Upper lobe of right lung (tissue), 1 donor: ENCODE results near the gene SELENOH. TPM values are rescaled to one million over a fixed set of nuclear protein-coding genes. Genes with fewer than 3 reads are reported as not detected.

Source experiments
- ATAC-seq: fragments of 200-7000 bp; cut with Tn5 transposase; one replicate; pipeline ENCODE4 v1.9.1; 2020; ENCODE audit warnings: mild to moderate bottlenecking, moderate library complexity
- DNase-seq: peaks from one replicate; pipeline ENCODE4 v3.0.0-alpha.2; 2020
- H3K27ac ChIP-seq: fragments of 200-600 bp; one replicate; pipeline ENCODE4 v1.8.0; 2022
- H3K27me3 ChIP-seq: fragments of 200-600 bp; one replicate; pipeline ENCODE4 v1.8.0; 2022; ENCODE audit warnings: mild to moderate bottlenecking
- H3K36me3 ChIP-seq: fragments of 200-600 bp; one replicate; pipeline ENCODE4 v1.8.0; 2022
- H3K4me1 ChIP-seq: fragments of 200-600 bp; one replicate; pipeline ENCODE4 v1.8.0; 2022
- H3K4me3 ChIP-seq: fragments of 200-600 bp; one replicate; pipeline ENCODE4 v1.8.0; 2022; ENCODE audit warnings: mild to moderate bottlenecking
- H3K9me3 ChIP-seq: fragments of 200-600 bp; one replicate; pipeline ENCODE4 v1.8.0; 2022
- intact Hi-C: fragments of 100-400 bp; cut with DNase I; formaldehyde crosslinking; loops from one replicate; pipeline ENCODE4 v1.11.0; 2022
- long read RNA-seq: library from polyadenylated mRNA; unstranded; transcript quantifications from one replicate; pipeline ENCODE4 v2.0.0, GENCODE V29; 2021
- total RNA-seq: library from RNA; stranded (reverse); fragmentation: NEBNext Ultra II Directional; extraction: Animal tissue kit (Norgen Biotek cat#: 25700); gene quantifications from one replicate; pipeline ENCODE4 v1.2.1, GENCODE V29; 2021
- TF ChIP-seq, protein P1 (sequence below): fragments of 200-600 bp; IDR thresholded peaks from one replicate; pipeline ENCODE4 v1.8.0; 2022; ENCODE audit warnings: antibody characterized with exemption
- donor health status: DM: no; HTN: yes; CAD: no; lungs with severe emphysema.

The SELENOH gene
- 103 TPM for total RNA-seq
- long read RNA-seq, transcript SELENOH-204 (4 exons, 818 nt): major isoform, 42 of 54 reads
- long read RNA-seq, transcript SELENOH-207 (1 exons, 523 nt): minor isoform, 5 of 54 reads
- long read RNA-seq, partial matches to known transcripts: 0 of 54 reads
- long read RNA-seq, other reads (novel, unspliced or antisense): 1 of 54 reads

- peak within 1 kb of the TSS; percentile 92 for H3K4me3 ChIP-seq
- DNase-seq (peak; percentile 98), ATAC-seq (peak; percentile 99)
- H3K27me3 ChIP-seq: no peaks in the 10 kb centered on the region
- peaks cover 60% of the 10 kb centered on the region for H3K36me3 ChIP-seq
- peaks cover 7% of the 10 kb centered on the region for H3K4me1 ChIP-seq
- TF ChIP-seq, protein P1, sequence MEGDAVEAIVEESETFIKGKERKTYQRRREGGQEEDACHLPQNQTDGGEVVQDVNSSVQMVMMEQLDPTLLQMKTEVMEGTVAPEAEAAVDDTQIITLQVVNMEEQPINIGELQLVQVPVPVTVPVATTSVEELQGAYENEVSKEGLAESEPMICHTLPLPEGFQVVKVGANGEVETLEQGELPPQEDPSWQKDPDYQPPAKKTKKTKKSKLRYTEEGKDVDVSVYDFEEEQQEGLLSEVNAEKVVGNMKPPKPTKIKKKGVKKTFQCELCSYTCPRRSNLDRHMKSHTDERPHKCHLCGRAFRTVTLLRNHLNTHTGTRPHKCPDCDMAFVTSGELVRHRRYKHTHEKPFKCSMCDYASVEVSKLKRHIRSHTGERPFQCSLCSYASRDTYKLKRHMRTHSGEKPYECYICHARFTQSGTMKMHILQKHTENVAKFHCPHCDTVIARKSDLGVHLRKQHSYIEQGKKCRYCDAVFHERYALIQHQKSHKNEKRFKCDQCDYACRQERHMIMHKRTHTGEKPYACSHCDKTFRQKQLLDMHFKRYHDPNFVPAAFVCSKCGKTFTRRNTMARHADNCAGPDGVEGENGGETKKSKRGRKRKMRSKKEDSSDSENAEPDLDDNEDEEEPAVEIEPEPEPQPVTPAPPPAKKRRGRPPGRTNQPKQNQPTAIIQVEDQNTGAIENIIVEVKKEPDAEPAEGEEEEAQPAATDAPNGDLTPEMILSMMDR: no peak
- no peaks in the 10 kb centered on the region for H3K9me3 ChIP-seq
- peak within 1 kb of the TSS; percentile 96 for H3K27ac ChIP-seq
- intact Hi-C loops: no loop called here
These were observed at the start of gene SELENOH for GRCh38 chr11:57741132-57742086. Gene SELENOH, plus strand, starts transcription at chr11:57741491. Its CDS starts 105 bp downstream, at chr11:57741596.

DNA sequence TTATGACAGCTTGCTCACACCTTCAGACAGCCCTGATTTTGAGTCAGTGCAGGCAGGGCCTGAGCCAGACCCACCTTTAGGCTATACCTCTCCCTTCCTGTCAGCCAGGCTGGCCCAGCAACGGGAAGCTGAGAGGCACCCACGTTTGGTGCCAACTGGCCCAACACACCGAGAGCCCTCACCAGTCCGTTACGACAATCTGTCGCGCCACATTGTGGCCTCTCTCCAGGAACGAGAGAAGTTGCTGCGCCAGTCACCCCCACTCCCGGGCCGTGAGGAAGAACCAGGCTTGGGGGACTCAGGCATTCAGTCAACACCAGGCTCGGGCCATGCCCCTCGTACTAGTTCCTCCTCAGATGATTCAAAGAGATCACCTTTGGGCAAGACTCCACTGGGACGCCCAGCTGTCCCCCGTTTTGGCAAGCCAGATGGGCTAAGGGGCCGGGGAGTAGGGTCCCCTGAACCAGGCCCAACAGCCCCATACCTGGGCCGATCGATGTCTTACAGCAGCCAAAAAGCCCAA lies 42.4 kb upstream of the SELENOH start:
- ATAC-seq (peak; percentile 15), DNase-seq (no peak)
- Histone ChIP-seq H3K4me3 (no peak overlapping the region), H3K27me3 (no peaks in the 10 kb centered on the region), H3K27ac (no peak overlapping the region), H3K9me3 (no peaks in the 10 kb centered on the region), H3K4me1 (no peaks in the 10 kb centered on the region), H3K36me3 (peaks cover 92% of the 10 kb centered on the region)
- TF ChIP-seq, protein P1: no peak
- intact Hi-C loops: no loop called here

GRCh38 chr11:57699813-57700212 lies 41.5 kb upstream of the SELENOH start:
- Histone ChIP-seq H3K4me1 (no peaks in the 10 kb centered on the region), H3K27me3 (no peaks in the 10 kb centered on the region), H3K4me3 (no peak overlapping the region), H3K9me3 (no peaks in the 10 kb centered on the region), H3K36me3 (peaks cover 92% of the 10 kb centered on the region), H3K27ac (no peak overlapping the region)
- DNase-seq (no peak), ATAC-seq (no peak)
- intact Hi-C loops: no loop called here
- TF ChIP-seq, protein P1: no peak

DNA sequence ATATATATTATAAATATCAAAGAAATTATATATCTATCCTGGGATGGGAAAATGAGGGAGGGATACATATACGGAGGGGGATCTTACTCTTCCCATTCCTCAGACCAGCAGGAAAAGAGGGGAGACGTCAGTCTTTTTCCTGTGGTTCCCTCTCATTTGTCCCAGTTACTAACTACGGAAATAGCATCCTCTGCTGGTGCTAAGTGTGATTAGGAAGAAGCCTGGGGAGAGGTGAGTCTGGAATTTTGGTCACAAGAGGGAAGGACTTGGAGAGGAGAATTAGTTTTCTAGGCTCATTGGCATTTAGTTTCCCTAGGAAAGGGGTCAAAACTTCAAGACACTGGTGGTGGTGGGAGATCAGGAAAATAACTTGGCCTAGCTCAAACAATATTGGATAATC lies 40.9 kb upstream of the SELENOH start:
- no peaks in the 10 kb centered on the region for H3K27me3 ChIP-seq
- DNase-seq (no peak), ATAC-seq (no peak)
- TF ChIP-seq, protein P1: no peak
- intact Hi-C loops: no loop called here
- H3K4me3 ChIP-seq: no peak overlapping the region
- H3K36me3 ChIP-seq: peaks cover 90% of the 10 kb centered on the region
- no peaks in the 10 kb centered on the region for H3K4me1 ChIP-seq
- H3K9me3 ChIP-seq: no peaks in the 10 kb centered on the region
- H3K27ac ChIP-seq: no peak overlapping the region

DNA sequence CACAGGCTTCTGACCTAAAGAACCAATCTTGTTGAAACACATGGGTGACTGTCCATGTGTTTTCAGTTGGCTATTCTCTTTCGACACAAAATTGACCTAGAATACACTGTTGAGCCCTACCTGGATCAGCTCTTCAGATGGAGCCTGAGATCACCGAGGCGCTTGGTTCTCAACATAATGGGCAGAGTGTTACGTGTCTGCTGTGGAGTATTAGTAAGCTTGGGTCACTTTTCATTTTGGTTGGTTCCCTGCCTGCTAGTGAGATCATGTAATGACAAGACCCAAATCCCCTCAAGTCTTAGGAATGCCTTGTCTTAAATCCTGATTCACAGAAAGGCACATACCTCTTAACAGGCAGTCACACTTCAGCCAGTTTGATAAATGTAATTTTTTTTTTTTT lies 38.0 kb upstream of the SELENOH start:
- H3K4me1 ChIP-seq: no peaks in the 10 kb centered on the region
- H3K9me3 ChIP-seq: no peaks in the 10 kb centered on the region
- H3K27me3 ChIP-seq: no peaks in the 10 kb centered on the region
- TF ChIP-seq, protein P1: no peak
- DNase-seq (no peak), ATAC-seq (no peak)
- H3K4me3 ChIP-seq: no peak overlapping the region
- H3K27ac ChIP-seq: no peak overlapping the region
- intact Hi-C loops: no loop called here
- peaks cover 63% of the 10 kb centered on the region for H3K36me3 ChIP-seq
